ENCODE results near the gene TTC19.

DNA sequence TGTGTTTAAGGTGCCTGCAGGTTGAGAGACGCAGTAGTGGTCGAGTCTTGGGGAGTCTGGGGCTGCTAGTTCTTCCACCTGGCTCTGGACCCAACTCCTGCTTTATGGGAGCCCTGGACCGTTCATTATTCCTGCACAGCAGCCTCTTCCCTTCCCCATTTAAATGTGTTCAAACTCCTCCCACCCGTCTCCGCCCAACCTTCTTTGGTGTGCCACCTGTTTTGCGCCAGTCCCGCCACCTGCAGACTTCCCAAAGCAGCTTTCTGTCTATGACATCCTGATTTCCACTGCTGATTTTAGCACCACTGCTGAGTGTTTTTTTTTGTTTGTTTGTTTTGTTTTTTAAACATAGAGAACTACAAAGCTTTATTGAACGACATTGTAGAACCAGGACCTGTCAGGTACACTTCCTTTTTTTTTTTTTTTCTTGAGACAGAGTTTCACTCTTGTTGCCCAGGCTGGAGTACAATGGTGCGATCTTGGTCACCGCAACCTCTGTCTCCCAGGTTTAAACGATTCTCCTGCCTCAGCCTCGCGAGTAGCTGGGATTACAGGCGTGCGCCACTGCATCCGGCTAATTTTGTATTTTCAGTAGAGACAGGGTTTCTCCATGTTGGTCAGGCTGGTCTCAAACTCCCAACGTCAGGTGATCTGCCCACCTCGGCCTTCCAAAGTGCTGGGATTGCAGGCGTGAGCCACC, 41.9 kb upstream of the TTC19 start:
- TF ChIP-seq, protein P1, sequence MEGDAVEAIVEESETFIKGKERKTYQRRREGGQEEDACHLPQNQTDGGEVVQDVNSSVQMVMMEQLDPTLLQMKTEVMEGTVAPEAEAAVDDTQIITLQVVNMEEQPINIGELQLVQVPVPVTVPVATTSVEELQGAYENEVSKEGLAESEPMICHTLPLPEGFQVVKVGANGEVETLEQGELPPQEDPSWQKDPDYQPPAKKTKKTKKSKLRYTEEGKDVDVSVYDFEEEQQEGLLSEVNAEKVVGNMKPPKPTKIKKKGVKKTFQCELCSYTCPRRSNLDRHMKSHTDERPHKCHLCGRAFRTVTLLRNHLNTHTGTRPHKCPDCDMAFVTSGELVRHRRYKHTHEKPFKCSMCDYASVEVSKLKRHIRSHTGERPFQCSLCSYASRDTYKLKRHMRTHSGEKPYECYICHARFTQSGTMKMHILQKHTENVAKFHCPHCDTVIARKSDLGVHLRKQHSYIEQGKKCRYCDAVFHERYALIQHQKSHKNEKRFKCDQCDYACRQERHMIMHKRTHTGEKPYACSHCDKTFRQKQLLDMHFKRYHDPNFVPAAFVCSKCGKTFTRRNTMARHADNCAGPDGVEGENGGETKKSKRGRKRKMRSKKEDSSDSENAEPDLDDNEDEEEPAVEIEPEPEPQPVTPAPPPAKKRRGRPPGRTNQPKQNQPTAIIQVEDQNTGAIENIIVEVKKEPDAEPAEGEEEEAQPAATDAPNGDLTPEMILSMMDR (IDR thresholded peaks at IDR 0.05 in 4 of 5, conservative IDR thresholded peaks at IDR 0.05 in 1 of 5), result no peak
- TF ChIP-seq POLR2A (IDR thresholded peaks at IDR 0.05), result no peak

Measured in gastrocnemius medialis (tissue), 4 donors.